Tongue (tissue), 2 donors: ENCODE results near the gene DHRSX. TPM values are rescaled to one million over a fixed set of nuclear protein-coding genes. Genes with fewer than 3 reads are reported as not detected.

Experiments
- DNase-seq: peaks from one replicate; pipeline ENCODE4 v3.0.0-alpha.2; 2015
- total RNA-seq: library from RNA; depleted of rRNA; stranded (reverse); fragments of >200 nt; gene quantifications from one replicate; pipeline ENCODE4 v1.2.3, GENCODE V29; 2014

DHRSX gene
- total RNA-seq, 1 donor from 2014 or later = 23.9 TPM

DNA sequence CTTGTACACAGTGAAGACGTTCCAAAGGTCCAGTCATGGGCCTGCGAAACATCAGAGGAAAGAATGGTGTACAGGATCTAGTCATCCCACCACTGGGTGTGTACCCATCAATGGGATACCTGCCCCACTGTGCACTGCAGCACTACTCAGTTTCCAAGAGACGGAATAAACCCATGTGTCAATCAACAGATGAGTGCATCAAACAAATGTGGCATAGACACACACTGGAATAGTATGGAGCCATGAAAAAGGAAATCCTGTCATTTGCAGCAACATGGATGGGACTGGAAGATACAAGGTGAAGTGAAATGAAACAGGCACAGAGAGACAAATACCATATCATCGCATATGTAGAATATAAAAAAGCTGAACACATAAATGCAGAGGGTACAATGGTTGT lies 48.0 kb downstream of the DHRSX start:
- no peak for DNase-seq

DNA sequence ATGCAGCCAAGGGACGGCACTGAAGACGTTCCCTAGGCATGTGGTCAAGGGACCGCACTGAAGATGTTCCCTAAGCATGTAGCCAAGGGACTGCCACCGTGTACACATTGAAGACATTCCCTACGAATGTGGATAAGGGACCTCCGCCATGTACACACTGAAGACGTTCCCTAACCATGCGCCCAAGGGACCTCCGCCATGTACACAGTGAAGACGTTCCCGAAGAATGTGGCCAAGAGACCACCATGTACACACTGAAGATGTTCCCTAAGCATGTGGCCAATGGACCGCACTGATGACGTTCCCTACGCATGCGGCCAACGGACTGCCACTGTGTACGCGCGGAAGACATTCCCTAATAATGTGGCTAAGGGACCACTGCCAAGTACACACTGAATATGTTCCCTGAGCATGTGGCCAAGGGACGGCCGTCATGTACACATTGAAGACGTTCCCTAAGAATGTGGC lies 48.4 kb downstream of the DHRSX start:
- no peak for DNase-seq

DNA sequence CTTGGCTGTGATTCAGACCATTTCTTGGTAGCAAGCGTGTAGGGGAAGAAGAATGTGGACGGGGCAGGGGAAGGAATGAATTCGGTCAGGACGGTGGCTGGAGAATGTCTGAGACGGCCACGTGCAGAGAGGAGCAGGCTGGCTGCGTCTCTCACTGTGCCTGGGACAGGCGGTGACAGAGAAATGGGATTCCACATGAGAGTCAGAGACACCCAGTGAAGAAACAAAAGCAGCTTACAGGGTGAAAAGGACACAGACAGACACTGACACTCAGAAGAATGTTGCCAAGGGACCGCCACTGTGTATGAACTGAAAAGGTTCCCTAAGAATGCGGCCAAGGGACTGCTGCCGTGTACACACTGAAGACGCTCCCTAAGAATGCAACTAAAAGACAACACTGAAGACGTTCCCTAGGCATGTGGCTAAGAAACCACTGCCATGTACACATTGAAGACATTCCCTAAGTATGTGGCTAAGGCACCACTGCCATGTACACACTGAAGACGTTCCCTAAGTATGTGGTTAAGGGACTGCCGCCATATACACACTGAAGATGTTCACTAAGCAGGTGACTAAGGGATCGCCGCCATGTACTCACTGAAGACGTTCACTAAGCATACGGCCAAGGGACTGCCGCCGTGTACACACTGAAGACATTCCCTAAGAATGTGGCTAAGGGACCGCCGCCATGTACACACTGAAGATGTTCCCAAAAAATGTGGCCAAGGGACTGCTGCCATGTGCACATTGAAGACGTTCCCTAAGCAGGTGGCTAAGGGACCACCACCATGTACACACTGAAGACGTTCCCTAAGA lies 49.1 kb downstream of the DHRSX start:
- DNase-seq = peak; percentile 50

DNA sequence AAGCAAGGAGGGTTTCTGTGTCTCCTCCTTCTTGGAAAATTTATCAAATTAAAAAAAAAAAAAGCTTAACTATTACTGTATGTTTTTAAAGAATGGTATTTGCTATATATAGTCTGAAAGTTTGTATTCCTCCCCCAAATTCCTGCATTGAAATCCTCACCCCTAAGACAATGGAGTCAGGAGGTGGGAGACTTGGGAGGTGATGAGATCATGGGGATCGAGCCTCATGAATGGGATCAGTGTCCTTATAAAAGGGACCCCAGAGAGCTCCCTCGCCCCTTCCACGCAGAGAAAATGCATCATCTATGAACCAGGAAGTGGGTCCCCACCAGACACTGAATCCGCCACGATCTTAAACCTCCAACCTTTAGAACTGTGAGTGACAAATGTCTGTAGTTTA lies 50.1 kb downstream of the DHRSX start:
- no peak for DNase-seq

DNA sequence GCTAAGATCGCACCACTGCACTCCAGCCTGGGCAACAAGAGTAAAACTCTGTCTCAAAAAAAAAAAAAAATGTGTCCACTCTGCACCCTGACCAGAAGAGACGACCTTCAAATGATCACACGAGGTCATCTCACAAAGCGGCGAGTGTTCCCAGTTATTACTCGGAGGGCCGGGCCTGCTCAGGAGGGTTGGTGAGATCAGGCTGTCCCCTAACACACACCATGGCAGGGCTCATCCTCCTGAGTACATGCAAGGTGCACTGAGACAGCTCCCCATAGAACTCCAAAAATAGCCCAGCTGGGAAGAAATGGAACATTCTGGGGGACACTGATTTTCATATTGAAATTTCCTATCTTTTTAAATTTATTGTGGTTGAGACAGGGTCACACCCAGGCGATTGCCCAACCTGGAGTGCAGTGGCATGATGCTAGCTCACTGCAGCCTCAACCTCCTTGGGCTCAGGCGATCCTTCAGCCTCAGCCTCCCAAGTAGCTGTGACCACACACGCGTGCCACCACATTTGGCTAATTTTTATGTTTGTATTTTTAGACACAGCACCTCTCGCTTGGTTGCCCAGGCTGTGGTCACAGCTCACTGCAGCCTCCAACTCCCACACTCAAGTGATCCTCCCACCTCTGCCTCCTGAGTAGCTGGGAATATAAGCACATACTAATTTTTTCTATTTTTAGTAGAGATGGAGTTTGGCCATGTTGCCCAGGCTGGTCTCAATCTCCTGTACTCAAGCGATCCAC lies 51.5 kb downstream of the DHRSX start:
- DNase-seq = no peak

DNA sequence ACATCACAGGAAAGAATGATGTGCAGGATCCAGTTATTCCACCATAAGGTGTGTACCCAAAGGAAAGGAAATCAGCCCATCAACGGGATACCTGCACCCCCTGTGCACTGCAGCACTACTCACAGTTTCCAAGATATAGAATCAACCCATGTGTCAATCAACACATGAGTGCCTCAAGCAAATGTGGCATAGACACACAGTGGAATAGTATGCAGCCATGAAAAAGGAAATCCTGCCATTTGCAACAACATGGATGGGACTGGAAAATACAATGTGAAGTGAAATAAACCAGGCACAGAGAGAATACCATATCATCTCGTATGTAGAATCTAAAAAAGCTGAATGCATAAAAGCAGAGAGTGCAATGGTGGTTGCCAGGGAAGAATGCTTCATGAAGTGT lies 53.3 kb downstream of the DHRSX start:
- DNase-seq = no peak

DNA sequence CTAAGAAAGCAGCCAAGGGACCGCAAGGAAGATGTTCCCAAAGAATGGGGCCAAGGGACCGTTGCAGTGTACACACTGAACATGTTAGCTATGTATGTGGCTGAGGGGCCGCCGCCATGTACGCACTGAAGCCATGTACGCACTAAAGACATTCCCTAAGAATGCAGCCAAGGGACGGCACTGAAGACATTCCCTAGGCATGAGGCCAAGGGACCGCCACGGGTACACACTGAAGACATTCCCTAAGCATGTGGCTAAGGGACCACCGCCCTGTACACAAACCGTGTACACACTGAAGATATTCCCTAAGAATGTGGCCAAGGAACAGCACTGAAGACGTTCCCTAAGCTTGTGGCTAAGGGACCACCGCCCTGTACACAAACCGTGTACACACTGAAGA lies 54.0 kb downstream of the DHRSX start:
- no peak for DNase-seq

DNA sequence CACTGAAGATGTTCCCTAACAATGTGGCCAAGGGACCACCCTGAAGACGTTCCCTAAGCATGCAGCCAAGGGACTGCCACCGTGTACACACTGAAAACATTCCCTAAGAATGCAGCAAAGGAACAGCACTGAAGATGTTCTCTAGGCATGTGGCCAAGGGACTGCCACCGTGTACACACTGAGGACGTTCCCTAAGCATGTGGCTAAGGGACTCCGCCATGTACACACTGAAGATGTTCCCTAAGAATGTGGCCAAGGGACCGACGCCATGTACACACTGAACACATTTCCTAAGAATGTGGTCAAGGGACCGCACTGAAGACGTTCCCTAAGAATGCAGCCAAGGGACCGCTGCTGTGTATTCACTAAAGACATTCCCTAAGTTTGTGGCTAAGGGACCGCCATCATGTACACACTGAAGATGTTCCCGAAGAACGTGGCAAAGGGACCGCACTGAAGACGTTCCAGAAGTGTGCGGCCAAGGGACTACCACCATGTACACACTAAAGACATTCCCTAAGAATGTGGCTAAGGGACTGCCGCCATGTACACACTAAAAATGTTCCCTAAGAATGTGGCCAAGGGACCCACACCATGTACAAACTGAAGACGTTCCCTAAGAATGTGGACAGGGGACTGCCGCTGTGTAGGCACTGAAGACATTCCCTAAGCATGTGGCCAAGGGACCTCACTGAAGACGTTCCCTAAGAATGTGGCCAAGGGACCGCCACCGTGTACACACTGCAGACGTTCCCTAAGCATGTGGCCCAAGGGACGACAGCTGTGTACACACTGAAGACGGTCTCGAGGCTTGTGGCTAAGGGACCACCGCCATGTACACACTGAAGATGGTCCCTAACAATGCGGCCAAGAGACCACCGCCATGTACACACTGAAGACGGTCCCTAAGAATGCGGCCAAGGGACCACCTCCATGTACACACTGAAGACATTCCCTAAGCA lies 54.8 kb downstream of the DHRSX start:
- DNase-seq = no peak

DNA sequence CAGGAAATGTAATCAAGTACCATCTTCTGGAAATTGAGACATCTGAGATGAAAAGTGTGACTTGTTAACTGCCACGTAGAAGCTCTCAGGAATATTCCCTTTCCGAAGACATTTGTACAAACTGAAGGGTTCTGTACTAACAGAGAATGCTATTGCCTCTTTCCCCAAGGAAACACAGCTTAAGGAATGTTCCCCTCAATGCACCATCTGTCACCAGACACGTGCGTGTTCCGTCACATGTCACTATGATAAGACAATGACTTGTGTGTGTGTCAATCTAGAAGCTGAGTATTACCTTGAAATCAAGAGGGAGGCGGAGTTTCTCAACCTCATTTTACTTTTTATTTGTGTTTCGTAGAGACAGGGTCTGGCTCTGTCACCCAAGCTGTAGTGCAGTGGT lies 58.1 kb downstream of the DHRSX start:
- DNase-seq = no peak

DNA sequence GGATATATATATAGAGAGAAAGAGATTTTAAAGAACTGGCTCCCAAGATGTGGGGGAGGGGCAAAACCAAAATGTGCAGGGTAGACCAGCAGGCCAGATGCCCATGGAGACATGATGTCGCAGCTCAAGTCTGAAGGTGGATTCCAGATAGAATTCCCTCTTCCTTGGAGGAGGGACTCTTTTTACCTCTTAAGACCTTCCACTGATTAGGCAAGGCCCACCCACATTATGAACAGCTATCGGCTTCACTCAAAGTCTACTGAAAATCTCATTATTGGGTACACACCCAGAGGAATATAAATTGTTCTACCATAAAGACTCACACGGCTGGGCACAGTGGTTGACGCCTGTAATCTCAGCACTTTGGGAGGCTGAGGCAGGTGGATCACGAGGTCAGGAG lies 59.3 kb downstream of the DHRSX start:
- DNase-seq = no peak

DNA sequence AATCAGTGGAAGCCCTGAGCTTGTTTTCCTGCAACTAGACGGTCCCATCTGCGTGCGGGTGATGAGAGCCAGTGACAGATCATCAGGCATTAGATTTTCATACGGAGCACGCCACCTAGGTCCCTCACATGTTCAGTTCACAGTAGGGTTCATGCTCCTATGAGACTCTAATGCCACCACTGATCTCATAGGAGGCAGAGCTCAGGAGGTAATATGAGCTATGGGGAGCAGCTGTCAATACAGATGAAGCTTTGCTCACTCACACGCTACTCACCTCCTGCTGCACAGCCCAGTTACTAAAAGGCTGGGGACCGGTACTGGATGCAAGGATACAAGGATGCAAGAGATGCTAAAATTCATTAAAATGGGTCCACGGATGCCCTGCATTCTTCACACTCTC lies 61.2 kb downstream of the DHRSX start:
- DNase-seq = no peak

DNA sequence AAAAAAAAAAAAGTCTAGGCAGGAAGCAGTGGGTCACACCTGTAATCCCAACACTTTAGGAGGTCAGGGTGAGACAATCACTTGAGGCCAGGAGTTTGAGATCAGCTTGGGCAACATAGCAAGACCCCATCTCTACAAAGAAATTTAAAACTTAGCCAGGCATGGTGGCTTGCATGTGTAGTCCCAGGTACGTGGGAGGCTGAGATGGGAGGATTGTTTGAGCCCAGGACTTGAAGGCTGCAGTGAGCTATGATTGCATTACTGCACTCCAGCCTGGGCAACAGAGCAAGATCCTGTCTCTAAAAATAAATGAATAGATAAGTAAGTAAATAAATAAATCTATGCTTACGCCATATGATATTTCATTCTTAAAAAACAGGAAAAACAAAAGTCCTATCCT lies 65.3 kb downstream of the DHRSX start:
- no peak for DNase-seq

DNA sequence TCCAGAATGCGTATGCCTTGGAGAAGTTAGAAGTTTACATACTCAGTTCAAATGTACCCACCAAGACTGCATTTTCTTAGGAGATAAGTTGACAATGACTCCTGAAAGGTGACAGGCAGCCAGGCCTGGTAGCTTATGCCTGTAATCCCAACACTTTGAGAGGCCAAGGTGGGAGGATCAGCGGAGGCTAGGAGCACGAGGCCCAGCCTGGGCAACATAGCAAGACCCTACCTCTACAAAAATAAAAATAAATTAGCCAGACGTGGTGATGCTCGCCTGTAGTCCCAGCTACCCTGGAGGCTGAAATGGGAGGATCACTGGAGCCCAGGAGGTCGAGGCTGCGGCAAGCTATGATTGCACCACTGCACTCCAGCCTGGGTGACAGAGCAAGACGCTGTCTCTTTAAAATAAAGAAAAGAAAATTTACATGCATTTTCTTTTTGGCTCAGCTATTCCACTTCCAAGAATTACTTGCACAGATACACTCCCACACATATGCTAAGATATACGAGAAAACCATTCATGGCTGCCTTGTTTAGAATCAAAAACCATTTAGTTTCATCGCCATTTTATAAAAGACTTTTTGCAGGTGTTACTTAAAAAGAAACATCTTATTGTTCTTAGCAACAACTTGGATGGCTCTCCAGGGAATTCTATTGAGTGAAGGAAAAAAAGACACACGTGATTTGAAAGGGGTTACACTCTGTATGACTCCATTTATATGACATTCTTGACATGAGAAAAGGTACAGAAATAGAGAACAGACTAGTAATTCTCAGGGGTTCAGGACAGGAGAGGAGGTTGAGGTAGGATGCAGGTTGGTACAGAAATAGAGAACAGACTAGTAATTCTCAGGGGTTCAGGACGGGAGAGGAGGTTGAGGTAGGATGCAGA lies 66.3 kb downstream of the DHRSX start:
- peak; percentile 52 for DNase-seq

DNA sequence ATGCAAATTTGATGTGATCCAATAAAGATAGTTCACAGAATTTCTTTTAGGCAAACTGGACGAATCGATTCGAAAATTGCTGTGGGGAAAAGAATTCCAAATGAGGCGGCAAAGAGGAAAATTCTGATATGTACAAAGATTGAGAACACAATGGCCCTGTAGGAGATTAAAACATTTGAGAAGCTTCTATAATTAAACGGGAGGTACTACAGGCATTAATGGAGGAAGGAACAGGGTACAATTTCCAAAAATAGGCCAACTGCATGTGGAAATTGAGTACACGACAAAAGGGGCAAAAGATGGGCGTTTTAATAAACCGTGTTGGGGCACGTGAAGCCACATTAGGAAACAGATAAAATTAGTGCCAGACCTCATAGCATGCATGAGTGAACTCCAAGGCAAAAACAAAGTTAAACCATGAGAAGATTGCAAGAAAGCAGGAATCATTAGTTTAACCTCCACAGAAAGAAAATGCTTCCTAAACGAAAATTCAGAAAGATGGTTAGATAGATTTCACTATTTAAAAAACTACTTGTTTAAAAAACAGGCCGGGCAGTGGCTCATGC lies 68.4 kb downstream of the DHRSX start:
- DNase-seq = no peak

DNA sequence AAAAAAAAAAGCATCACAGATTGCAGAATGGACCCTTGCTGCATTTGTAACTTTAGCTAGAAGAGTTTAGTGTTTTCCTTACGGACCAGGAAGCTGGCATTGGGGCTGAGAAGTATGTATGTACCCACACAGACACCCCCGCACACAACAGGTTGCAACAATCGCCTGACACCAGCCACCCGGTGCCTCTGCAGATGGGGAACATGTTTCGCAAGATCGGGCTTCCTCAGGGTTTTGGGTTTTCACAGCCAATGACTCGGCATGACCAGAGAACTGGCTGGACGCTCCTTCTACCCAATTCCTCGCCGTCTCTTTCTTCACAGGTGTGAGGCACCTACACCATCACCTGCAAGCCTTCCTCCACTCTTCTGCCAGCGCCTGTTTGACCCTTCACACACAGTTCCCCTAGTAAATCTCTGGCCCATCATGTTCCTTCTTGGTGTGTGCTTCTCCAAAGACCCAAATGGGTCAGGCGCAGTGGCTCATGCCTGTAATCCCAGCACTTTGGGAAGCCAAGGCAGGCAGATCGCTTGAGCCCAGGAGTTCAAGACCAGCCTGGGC lies 70.4 kb downstream of the DHRSX start:
- DNase-seq = no peak

DNA sequence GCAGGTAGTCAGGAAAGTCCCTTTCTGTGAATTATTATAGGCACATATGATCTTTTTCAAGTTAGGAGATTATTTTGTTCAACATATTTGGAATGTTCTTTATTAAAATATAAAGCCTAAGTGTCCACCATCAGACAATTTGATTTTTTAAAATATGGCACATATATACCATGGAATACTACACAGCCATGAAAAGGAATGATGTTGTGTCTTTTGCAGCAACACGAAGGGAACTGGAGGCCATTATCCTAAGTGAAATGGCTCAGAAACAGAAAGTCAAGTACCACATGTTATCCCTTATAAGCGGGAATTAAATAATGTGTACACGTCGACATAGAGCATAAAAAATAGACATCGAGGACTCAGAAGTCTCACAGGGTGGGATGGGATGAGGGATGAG lies 73.0 kb downstream of the DHRSX start:
- DNase-seq = no peak

DNA sequence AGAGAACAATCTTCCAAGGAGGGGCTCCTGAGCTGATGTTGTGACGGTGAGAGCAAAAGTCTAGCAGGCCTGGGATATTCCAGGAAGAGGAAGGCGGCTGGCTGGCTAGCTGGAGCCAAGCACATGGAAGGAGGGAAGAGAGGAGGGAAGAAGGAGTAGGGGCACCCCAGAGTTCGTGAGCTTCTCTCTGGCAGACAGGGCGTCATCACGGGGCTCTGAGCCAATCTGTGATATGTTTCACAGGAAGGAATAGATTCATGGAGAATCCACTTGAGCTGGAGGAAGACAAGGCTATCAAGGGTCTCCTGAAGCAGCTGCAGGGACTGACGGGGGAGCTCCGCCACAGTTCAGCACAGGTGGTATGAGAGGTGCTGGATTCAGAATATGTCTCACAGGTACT lies 73.6 kb downstream of the DHRSX start:
- DNase-seq = no peak

DNA sequence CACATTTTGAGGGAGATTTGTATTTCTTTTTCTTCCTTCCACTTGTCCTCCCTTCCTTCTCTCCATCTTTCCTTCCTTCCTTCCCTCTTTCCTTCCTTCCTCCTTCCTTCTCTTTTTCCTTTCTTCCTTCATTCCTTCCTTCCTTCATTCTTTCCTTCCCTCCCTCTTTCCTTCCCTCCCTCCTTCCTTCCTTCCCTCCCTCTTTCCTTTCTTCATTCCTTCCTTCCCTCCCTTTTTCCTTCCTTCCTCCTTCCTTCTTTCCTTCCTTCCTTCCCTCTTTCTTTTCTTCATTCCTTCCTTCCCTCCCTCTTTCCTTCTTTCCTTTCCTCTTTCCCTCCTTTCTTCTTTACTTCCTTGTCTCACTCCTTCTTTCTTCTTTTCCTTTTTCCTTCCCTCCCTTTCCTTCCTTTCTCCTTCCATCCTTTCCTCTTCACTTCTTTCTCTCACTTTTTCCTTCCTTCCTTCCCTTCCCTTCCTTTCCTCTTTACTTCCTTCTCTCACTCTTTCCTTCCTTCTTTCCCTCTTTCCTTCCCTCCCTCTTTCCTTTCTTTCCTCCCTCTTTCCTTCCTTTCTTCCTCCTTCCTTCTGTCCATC lies 74.4 kb downstream of the DHRSX start:
- no peak for DNase-seq

DNA sequence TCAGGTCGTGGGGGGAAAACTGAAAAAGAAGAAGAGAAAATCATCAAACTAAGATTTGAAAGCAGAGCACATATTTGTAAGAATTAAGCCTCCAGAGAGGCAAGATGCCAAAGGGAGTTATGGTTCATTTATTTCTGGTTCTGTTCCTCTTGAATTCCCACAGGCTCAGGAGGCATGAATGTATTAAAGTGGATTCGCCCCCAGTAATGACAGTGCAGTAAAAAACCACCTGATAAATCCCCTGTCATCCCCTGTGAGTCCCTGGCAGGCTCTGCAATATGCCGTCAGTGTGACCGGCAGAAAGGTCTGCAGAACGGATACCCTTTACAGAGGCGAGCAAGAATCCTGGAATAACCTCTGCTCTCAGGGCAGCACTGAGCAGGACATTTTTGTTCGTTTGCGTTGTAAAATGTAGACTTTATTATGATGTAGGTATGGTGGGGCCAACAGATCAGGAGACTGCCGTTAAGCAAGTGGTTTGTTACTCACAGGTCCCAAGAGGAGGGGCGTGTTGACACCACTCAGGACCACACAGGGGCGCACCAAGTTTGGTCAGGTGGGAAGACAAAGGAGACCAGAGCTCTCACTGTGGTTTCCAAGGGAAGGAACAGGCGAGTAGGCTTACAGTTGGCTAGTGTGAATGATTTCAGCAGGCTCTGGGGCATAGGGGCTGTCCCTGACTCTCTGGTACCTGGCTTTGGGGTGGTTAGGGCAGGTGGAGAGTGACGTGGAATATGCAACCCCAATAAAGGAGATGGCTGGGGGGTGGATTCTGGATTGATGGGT lies 75.3 kb downstream of the DHRSX start:
- DNase-seq = no peak

DNA sequence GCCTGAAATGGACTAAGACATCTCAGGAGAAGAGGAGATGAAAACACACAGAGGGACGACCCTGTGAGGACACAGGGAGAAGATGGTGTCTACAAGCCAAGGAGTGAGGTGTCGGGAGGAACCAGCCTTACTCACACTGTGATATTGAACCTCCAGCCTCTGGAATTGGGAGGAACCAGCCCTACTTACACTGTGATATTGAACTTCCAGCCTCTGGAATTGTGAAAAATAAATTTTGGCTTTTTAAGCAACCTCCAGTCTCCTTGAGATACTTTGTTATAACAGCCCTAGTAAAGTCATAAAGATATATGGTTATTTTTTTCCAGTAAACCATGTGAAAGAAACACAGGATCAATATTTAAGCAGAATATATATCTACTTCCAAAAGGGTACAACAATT lies 76.5 kb downstream of the DHRSX start:
- no peak for DNase-seq
